ENCODE data around the gene GALNT12. TPM values are rescaled to one million over a fixed set of nuclear protein-coding genes. Genes with fewer than 3 reads are reported as not detected.

Gene GALNT12
- total RNA-seq, 4 donors from 2014 or later, result 17.5 to 25.9 (median 21.1) TPM

DNA sequence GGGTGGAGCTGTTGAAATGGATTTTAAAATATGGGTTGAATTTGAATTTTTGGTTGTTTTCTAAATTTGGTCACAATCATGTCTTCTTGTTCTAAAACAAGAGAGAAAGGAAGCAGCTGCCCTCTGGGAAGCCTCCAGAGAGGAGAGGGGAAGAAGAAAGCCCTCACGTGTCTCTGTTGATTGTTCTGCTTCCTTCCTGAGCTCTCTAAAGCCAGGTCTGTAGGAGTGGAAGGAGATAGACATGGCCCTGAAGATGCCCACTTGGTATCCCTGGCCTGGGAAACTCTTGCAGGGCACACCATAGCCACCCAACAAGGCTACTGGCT, 59.6 kb downstream of the GALNT12 start:
- H3K9me3 ChIP-seq, result no peaks in the 10 kb centered on the region
- no peaks in the 10 kb centered on the region for H3K27me3 ChIP-seq
- DNase-seq, result no peak
- no peak for TF ChIP-seq POLR2A (IDR thresholded peaks at IDR 0.05)
- TF ChIP-seq, protein P1, sequence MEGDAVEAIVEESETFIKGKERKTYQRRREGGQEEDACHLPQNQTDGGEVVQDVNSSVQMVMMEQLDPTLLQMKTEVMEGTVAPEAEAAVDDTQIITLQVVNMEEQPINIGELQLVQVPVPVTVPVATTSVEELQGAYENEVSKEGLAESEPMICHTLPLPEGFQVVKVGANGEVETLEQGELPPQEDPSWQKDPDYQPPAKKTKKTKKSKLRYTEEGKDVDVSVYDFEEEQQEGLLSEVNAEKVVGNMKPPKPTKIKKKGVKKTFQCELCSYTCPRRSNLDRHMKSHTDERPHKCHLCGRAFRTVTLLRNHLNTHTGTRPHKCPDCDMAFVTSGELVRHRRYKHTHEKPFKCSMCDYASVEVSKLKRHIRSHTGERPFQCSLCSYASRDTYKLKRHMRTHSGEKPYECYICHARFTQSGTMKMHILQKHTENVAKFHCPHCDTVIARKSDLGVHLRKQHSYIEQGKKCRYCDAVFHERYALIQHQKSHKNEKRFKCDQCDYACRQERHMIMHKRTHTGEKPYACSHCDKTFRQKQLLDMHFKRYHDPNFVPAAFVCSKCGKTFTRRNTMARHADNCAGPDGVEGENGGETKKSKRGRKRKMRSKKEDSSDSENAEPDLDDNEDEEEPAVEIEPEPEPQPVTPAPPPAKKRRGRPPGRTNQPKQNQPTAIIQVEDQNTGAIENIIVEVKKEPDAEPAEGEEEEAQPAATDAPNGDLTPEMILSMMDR (IDR thresholded peaks at IDR 0.05), result no peak
- 29 to 48% methylated on average over 1 of the region's 1 CpG for WGBS, 2 donors
- H3K4me3 ChIP-seq, result no peak overlapping the region
- peak overlapping the region; percentile 52 to 84 (median 72) for H3K27ac ChIP-seq
- intact Hi-C loops (cut with DNase I), result no loop called here
- H3K4me1 ChIP-seq, result peaks cover 8 to 46% (median 22%) of the 10 kb centered on the region in 3 donors
- H3K36me3 ChIP-seq, result no peaks in the 10 kb centered on the region

DNA sequence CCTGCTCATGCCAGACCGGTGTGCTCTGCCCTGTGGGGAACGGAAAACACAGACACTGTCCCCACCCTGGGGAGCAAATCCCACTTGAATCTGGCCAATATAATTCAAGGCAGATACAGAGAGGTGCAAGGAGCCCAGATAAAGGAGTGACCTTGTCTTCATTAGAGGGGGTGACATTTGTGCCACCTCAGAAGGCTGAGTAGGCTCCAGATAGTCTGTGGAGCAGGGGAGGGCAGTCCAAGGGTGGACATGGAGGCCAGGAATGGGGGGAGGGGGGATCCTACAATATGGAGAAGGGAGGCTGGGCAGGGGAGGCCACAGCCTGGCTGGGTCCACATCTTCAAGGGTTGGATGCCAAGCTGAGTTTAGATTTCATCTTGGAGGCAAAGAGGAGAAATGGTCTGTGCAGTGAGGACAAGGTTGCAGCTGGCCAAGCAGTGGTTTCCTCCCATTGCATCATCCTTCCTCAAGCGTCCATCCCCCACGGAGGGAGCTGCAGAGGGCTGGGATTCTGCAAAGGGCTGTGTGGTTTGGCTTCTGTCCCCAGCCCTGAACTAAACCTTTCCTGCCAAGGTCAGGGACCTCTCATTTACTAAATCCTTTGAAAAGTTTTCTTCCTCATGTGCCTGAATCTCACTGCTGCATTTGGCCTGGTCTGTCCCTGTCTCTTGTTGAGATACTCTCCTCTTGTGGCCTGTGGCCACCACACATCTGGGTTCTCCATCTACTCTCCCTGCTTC, 60.1 kb downstream of the GALNT12 start:
- no peak for DNase-seq
- Histone ChIP-seq H3K9me3 (no peaks in the 10 kb centered on the region), H3K4me1 (peaks cover 8 to 44% (median 22%) of the 10 kb centered on the region in 3 donors), H3K4me3 (no peak overlapping the region), H3K27ac (peak overlapping the region; percentile 52 to 84 (median 72)), H3K36me3 (no peaks in the 10 kb centered on the region), H3K27me3 (no peaks in the 10 kb centered on the region)
- TF ChIP-seq, protein P1 (IDR thresholded peaks at IDR 0.05), result no peak
- no peak for TF ChIP-seq POLR2A (IDR thresholded peaks at IDR 0.05)
- intact Hi-C loops (cut with DNase I), result no loop called here
- WGBS, 2 donors, result 28 to 45% methylated on average over 2 to 4 of the region's 4 CpGs

DNA sequence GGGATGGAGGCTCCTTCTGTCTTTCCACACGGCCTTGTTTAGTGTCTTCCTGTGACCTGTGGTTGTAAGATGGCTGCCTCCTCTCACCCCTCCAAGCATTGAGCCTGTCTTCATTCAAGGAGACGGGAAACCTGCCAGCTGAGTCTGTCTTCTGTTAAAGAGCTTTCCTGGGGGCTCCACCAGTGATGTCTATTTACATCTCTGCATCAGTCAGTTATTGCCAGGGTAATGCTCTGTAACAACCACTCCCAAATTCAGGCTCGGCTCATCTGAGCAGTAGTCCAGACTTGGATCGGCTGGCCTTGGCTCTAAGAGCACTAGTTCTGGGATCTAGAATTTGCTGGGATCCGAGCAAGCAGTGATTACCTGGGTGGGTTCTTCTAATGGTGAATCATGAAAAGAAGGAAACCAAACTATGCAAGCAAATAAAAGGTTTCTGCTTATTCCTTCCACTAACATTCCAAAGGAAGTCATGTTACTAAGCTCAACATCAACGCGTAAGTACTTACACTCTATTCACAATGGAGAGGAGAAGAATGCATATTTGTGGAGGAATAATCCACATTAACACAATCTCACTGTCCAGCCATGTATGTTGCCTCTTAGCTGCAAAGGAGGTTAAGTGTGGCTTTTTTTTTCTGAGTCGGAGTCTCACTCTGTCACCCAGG, 61.7 kb downstream of the GALNT12 start:
- no peak for TF ChIP-seq POLR2A (IDR thresholded peaks at IDR 0.05)
- TF ChIP-seq, protein P1 (IDR thresholded peaks at IDR 0.05), result no peak
- intact Hi-C loops (cut with DNase I), result no loop called here
- WGBS, 2 donors, result 85 to 89% methylated on average over 6 to 7 of the region's 8 CpGs
- H3K4me3 ChIP-seq, result no peak overlapping the region
- H3K9me3 ChIP-seq, result no peaks in the 10 kb centered on the region
- no peaks in the 10 kb centered on the region for H3K36me3 ChIP-seq
- peaks cover 8 to 44% (median 18%) of the 10 kb centered on the region in 3 donors for H3K4me1 ChIP-seq
- H3K27me3 ChIP-seq, result no peaks in the 10 kb centered on the region
- no peak for DNase-seq
- no peak overlapping the region for H3K27ac ChIP-seq

DNA sequence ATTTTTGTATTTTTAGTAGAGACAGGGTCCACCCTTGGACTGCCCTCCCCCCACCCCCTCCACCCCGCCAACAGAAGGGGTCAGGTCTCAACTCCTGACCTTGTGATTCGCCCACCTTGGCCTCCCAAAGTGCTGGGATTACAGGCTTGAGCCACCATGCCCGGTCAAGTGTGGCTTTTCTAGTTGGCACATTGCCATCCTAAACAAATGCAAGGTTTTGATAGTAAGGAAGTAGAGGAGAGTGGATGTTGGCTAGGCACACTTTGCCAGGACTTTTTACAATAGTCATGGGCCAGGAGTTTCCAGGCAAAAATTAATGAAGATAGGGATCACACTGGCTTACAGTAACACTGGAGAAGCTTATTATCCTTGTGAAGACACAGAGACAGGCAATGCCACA, 62.4 kb downstream of the GALNT12 start:
- TF ChIP-seq, protein P1 (IDR thresholded peaks at IDR 0.05), result no peak
- no peak for TF ChIP-seq POLR2A (IDR thresholded peaks at IDR 0.05)
- intact Hi-C loops (cut with DNase I), result no loop called here
- 29 to 69% methylated on average over 1 to 2 of the region's 3 CpGs for WGBS, 2 donors

More for the DNA sequence above, 62.4 kb downstream of the GALNT12 start:
- H3K4me1 ChIP-seq, result peaks cover 8 to 42% (median 18%) of the 10 kb centered on the region in 3 donors
- no peak overlapping the region for H3K4me3 ChIP-seq
- H3K27ac ChIP-seq, result no peak overlapping the region
- DNase-seq, result no peak
- no peaks in the 10 kb centered on the region for H3K9me3 ChIP-seq
- no peaks in the 10 kb centered on the region for H3K27me3 ChIP-seq
- no peaks in the 10 kb centered on the region for H3K36me3 ChIP-seq

Data from esophagus squamous epithelium (tissue), 5 donors.